OCI-M2 (cell line): ENCODE measurements around the gene PDZK1IP1.
"Not testable (repeated sequence)": the region's sequence is repeated elsewhere in the genome, so short reads cannot be mapped to it uniquely, and the experiment has no call there.

Source experiments
- DNase-seq: peaks from one replicate; lab custom pipeline; 2025; ENCODE audit not compliant: unreplicated experiment; lab: John Stamatoyannopoulos, UW

The PDZK1IP1 gene

GRCh38 chr1:47181955-47182675 lies 7.7 kb downstream of the PDZK1IP1 start:
- no peak for DNase-seq

GRCh38 chr1:47181095-47181954 lies 8.5 kb downstream of the PDZK1IP1 start:
- DNase-seq = peak; percentile 80

- no peak for DNase-seq
Measured at GRCh38 chr1:47180603-47181094, 9.2 kb downstream of the PDZK1IP1 start.

GRCh38 chr1:47179988-47180563 lies 9.8 kb downstream of the PDZK1IP1 start:
- no peak for DNase-seq

- peak; percentile 68 for DNase-seq
Measured at GRCh38 chr1:47179017-47179987, 10.5 kb downstream of the PDZK1IP1 start.

- DNase-seq = no peak
Measured at GRCh38 chr1:47178654-47179016, 11.2 kb downstream of the PDZK1IP1 start.

GRCh38 chr1:47178020-47178419 lies 11.8 kb downstream of the PDZK1IP1 start:
- no peak for DNase-seq

- DNase-seq = no peak
Measured at GRCh38 chr1:47175227-47175934, 14.5 kb downstream of the PDZK1IP1 start.

- DNase-seq = no peak
Measured at GRCh38 chr1:47174656-47175020, 15.2 kb downstream of the PDZK1IP1 start.

GRCh38 chr1:47172782-47173181 lies 17.1 kb downstream of the PDZK1IP1 start:
- no peak for DNase-seq

- DNase-seq = no peak
Measured at GRCh38 chr1:47164552-47164951, 25.3 kb downstream of the PDZK1IP1 start.

- no peak for DNase-seq
Measured at GRCh38 chr1:47161298-47162040, 28.4 kb downstream of the PDZK1IP1 start.

- no peak for DNase-seq
Measured at GRCh38 chr1:47160716-47161115, 29.1 kb downstream of the PDZK1IP1 start.

GRCh38 chr1:47157957-47158356 lies 31.9 kb downstream of the PDZK1IP1 start:
- DNase-seq = not testable (repeated sequence)

- DNase-seq = not testable (repeated sequence)
Measured at GRCh38 chr1:47156457-47156856, 33.4 kb downstream of the PDZK1IP1 start.

GRCh38 chr1:47149162-47149561 lies 40.7 kb downstream of the PDZK1IP1 start:
- not testable (repeated sequence) for DNase-seq

GRCh38 chr1:47147047-47147785 lies 42.6 kb downstream of the PDZK1IP1 start:
- DNase-seq = no peak

GRCh38 chr1:47146495-47146894 lies 43.3 kb downstream of the PDZK1IP1 start:
- not testable (repeated sequence) for DNase-seq

- DNase-seq = not testable (repeated sequence)
Measured at GRCh38 chr1:47143654-47144053, 46.2 kb downstream of the PDZK1IP1 start.
